GM12878 (cell line): ENCODE measurements around the gene NDUFV2. TPM values are rescaled to one million over a fixed set of nuclear protein-coding genes. Genes with fewer than 3 reads are reported as not detected.

Source experiments
- ATAC-seq: fragments of 200-7000 bp; cut with Tn5 transposase; 3 replicates; pipeline ENCODE4 v1.9.1; 2020; ENCODE audit warnings: mild to moderate bottlenecking, moderate library complexity
- BruUV-seq: library from RNA; stranded (reverse); fragments of 400-500 nt; replicated peaks from 2 replicates; lab custom pipeline; 2021; lab: Mats Ljungman, UMichigan
- CTCF ChIA-PET: fragments of 300-600 bp; sonication (Branson Sonifier 250); formaldehyde crosslinking; extraction: SDS; loops from one replicate; lab custom pipeline; 2021; ENCODE audit warnings: inconsistent platforms; lab: Yijun Ruan, JAX
- POLR2A ChIA-PET: fragments of 350-600 bp; formaldehyde crosslinking; extraction: SDS; loops from one replicate; lab custom pipeline; 2021; ENCODE audit warnings: inconsistent platforms; lab: Charles Lee
- RAD21 ChIA-PET: fragments of 300-600 bp; sonication (Branson Sonifier 250); formaldehyde crosslinking; loops from one replicate; lab custom pipeline; 2023; ENCODE audit warnings: antibody characterized with exemption; ENCODE audit not compliant: unreplicated experiment; lab: Charles Lee
- SMC1A ChIA-PET: fragments of 300-600 bp; sonication (Branson Sonifier 250); formaldehyde crosslinking; loops from one replicate; lab custom pipeline; 2023; ENCODE audit not compliant: unreplicated experiment, uncharacterized antibody; lab: Charles Lee
- DNase-seq: peaks from one replicate; pipeline ENCODE4 v3.0.0-alpha.2; 2011; ENCODE audit warnings: low read depth, low spot score
- FAIRE-seq: peaks from 3 replicates; lab custom pipeline; 2011; peaks lifted over from hg19 to GRCh38; lab: Jason Lieb, UNC
- H2AFZ ChIP-seq: 2 replicates; pipeline ENCODE4 v1.6.0; 2011; ENCODE audit warnings: low read depth, low read length, control low read depth; ENCODE audit not compliant: control insufficient read depth
- H3K27ac ChIP-seq: 2 replicates; pipeline ENCODE4 v1.5.1; 2011; ENCODE audit warnings: control low read depth; ENCODE audit not compliant: control insufficient read depth, insufficient read depth
- H3K27me3 ChIP-seq, 2 experiments: replicated peaks in 1 of 2; 2 replicates each; pipeline versions ENCODE4 v1.6.0 to v1.6.1; 2011; ENCODE audit warnings: low read length in 1 of 2; ENCODE audit not compliant: control insufficient read depth in 2 of 2, insufficient read depth in 2 of 2
- H3K36me3 ChIP-seq, 2 experiments: 2 replicates each; pipeline ENCODE4 v1.5.1; 2011; ENCODE audit warnings: low read length in 1 of 2; ENCODE audit not compliant: control insufficient read depth in 2 of 2, insufficient read depth in 2 of 2
- H3K4me1 ChIP-seq: 2 replicates; pipeline ENCODE4 v1.6.1; 2011; ENCODE audit warnings: mild to moderate bottlenecking, low read length, moderate library complexity, mixed read lengths; ENCODE audit not compliant: control insufficient read depth, insufficient read depth
- H3K4me2 ChIP-seq: 2 replicates; pipeline ENCODE4 v1.6.0; 2011; ENCODE audit warnings: control low read depth; ENCODE audit not compliant: control insufficient read depth, insufficient read depth
- H3K4me3 ChIP-seq: fragments of 200-600 bp; sonication (generic); 2 replicates; pipeline ENCODE4 v1.5.1; 2016
- H3K79me2 ChIP-seq: 2 replicates; pipeline ENCODE4 v1.6.0; 2011; ENCODE audit warnings: low read length; ENCODE audit not compliant: control insufficient read depth, insufficient read depth
- H3K9ac ChIP-seq: 2 replicates; pipeline ENCODE4 v1.8.0; 2011; ENCODE audit warnings: low read length, control low read depth, mixed read lengths; ENCODE audit not compliant: control insufficient read depth, insufficient read depth
- H3K9me3 ChIP-seq: replicated peaks from 3 replicates; pipeline ENCODE4 v1.5.1; 2011; ENCODE audit warnings: mild to moderate bottlenecking, low read length; ENCODE audit not compliant: control insufficient read depth, insufficient read depth
- H4K20me1 ChIP-seq: 2 replicates; pipeline ENCODE4 v1.6.0; 2011; ENCODE audit not compliant: control insufficient read depth, insufficient read depth
- ASH2L ChIP-seq: fragments of 300-600, 200-600 bp; sonication (generic); IDR thresholded peaks from 2 replicates; pipeline ENCODE4 v1.6.1; 2017; ENCODE audit warnings: low read depth, mild to moderate bottlenecking, borderline replicate concordance
- BMI1 ChIP-seq: fragments of 450-650 bp; IDR thresholded peaks from 2 replicates; pipeline ENCODE4 v1.6.1; 2016; ENCODE audit warnings: mild to moderate bottlenecking, moderate library complexity, borderline replicate concordance
- EP300 ChIP-seq, 2 experiments: fragments of 150-350 bp in 1 of 2; IDR thresholded peaks; 2 replicates each; pipeline ENCODE4 v1.6.1; 2011 to 2012; ENCODE audit warnings: low read depth in 2 of 2, low read length in 2 of 2, borderline replicate concordance in 1 of 2, improper control_type of control experiment in 1 of 2, inconsistent platforms in 1 of 2; ENCODE audit not compliant: control insufficient read depth in 1 of 2
- JUND ChIP-seq: IDR thresholded peaks from 2 replicates; pipeline ENCODE4 v1.6.1; 2012; ENCODE audit warnings: low read depth, mild to moderate bottlenecking, low read length, improper control_type of control experiment, moderate library complexity
- MYC ChIP-seq: IDR thresholded peaks from 2 replicates; pipeline ENCODE4 v1.6.1; 2011; ENCODE audit warnings: mild to moderate bottlenecking, low read length, moderate library complexity, inconsistent platforms; ENCODE audit not compliant: insufficient read depth, insufficient replicate concordance, insufficient read length, severe bottlenecking
- POLR2A ChIP-seq: IDR thresholded peaks from 2 replicates; pipeline ENCODE4 v1.6.1; 2011; ENCODE audit warnings: low read depth, mild to moderate bottlenecking, low read length
- POU2F2 ChIP-seq: IDR thresholded peaks from 3 replicates; pipeline ENCODE4 v1.6.1; 2011; ENCODE audit warnings: low read depth, mild to moderate bottlenecking, low read length, borderline replicate concordance
- RB1 ChIP-seq: fragments of 450-650 bp; formaldehyde crosslinking; IDR thresholded peaks from 2 replicates; pipeline ENCODE4 v1.6.1; 2017; ENCODE audit warnings: mild to moderate bottlenecking, borderline replicate concordance
- YBX1 ChIP-seq: fragments of 450-650 bp; IDR thresholded peaks from 2 replicates; pipeline ENCODE4 v1.6.1; 2016; ENCODE audit warnings: antibody characterized with exemption
- ZNF24 ChIP-seq: fragments of 450-650 bp; IDR thresholded peaks from 2 replicates; pipeline ENCODE4 v1.6.1; 2017; ENCODE audit warnings: antibody characterized with exemption, mild to moderate bottlenecking
- ZNF622 ChIP-seq: fragments of 450-650 bp; IDR thresholded peaks from 2 replicates; pipeline ENCODE4 v1.6.1; 2017; ENCODE audit warnings: mild to moderate bottlenecking, inconsistent platforms
- WGBS: methylation state at CpG from one replicate; pipeline ENCODE4 v1.1.6; 2016; ENCODE audit warnings: low lambda C conversion rate; ENCODE audit not compliant: insufficient replicate concordance, insufficient coverage; ENCODE audit errors: missing lambda C conversion rate; 5-methylcytosine and 5-hydroxymethylcytosine counted together
- in situ Hi-C: fragments of 300-500 bp; cut with MboI; formaldehyde crosslinking; loops from 9 replicates; pipeline ENCODE4 v1.14.3; 2018; ENCODE audit warnings: mixed read lengths
- intact Hi-C: fragments of 100-400 bp; cut with micrococcal nuclease; formaldehyde crosslinking; loops from one replicate; pipeline ENCODE4 v1.14.2; 2022; ENCODE audit not compliant: unreplicated experiment
- polyA plus RNA-seq, 11 experiments: library from polyadenylated mRNA; depleted of rRNA in 4 of 11; unstranded in 6 of 11; stranded (reverse) in 5 of 11; fragments of >200 nt; fragmentation: Nextera tagmentation in 4 of 11; fragmentation: Illumina TruSeq in 1 of 11; extraction: Ambion mirVana in 4 of 11; extraction: Trizol in 1 of 11; gene quantifications; 1 replicate in 1 of 11; 2 replicates in 10 of 11; pipeline versions ENCODE4 v1.2.1 to v1.2.3, GENCODE V29; 2011 to 2016; ENCODE audit warnings: inconsistent platforms in 2 of 11, missing spikeins in 2 of 11, low read depth in 1 of 11
- total RNA-seq, 4 experiments: library from RNA; depleted of rRNA in 3 of 4; stranded (reverse); fragments of >200 nt in 3 of 4; fragmentation: Illumina TruSeq in 1 of 4; extraction: Trizol in 1 of 4; gene quantifications; 2 replicates each; pipeline versions ENCODE4 v1.2.1 to v1.2.3, GENCODE V29; 2013 to 2021
- TF ChIP-seq, protein P1 (sequence below): fragments of 450-650 bp; IDR thresholded peaks from 2 replicates; pipeline ENCODE4 v1.6.1; 2017; ENCODE audit warnings: borderline replicate concordance
- TF ChIP-seq, protein P2 (sequence below): fragments of 450-650 bp; IDR thresholded peaks from 2 replicates; pipeline ENCODE4 v1.6.1; 2016; ENCODE audit warnings: mild to moderate bottlenecking, moderate library complexity, borderline replicate concordance
- TF ChIP-seq, protein P3 (sequence below): IDR thresholded peaks from 2 replicates; pipeline ENCODE4 v1.6.1; 2012; ENCODE audit warnings: mild to moderate bottlenecking, low read depth, low read length
- TF ChIP-seq, protein P4 (sequence below): IDR thresholded peaks from 2 replicates; pipeline ENCODE4 v1.6.1; 2011; ENCODE audit warnings: low read depth, low read length, improper control_type of control experiment, borderline replicate concordance

NDUFV2 gene
- total and polyA plus RNA-seq, 10 of the 15 experiments (the other 5 are each of a cell fraction or from before 2014, with no cell fraction given) = 236 to 590 (median 321) TPM

DNA sequence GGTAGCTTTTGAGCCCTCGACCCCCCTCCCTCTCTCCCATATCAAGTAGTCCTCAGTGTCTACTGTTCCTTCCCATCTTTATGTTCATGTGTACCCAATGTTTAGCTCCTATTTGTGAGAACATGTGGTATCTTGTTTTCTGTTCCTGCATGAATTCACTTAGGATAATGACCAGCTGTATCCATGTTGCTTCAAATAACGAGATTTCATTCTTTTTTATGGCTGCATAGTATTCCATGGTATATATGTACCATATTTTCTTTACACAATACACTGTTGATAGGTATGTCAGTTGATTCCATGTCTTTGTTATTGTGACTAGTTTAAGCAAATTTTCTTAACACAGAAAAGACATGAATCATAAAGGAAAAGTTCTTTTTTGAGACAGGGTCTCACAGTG, 16.5 kb upstream of the NDUFV2 start:
- no peak for ATAC-seq
- intact Hi-C loops = no loop called here

More for the DNA sequence above, 16.5 kb upstream of the NDUFV2 start:
- in situ Hi-C loops = no loop called here
- Histone ChIP-seq H4K20me1 (no peaks in the 10 kb centered on the region), H3K79me2 (no peaks in the 10 kb centered on the region), H3K9me3 (no peaks in the 10 kb centered on the region), H3K9ac (no peak overlapping the region), H3K4me1 (peaks cover 11% of the 10 kb centered on the region; the same call in 1 of the 2 replicates), H3K27ac (no peak overlapping the region), H3K4me2 (no peak overlapping the region), H2AFZ (no peak overlapping the region), H3K36me3 (no peaks in the 10 kb centered on the region), H3K27me3 (no peaks in the 10 kb centered on the region), H3K4me3 (no peak overlapping the region)
- no peak for TF ChIP-seq YBX1
- TF ChIP-seq BMI1 = no peak
- TF ChIP-seq, protein P1, sequence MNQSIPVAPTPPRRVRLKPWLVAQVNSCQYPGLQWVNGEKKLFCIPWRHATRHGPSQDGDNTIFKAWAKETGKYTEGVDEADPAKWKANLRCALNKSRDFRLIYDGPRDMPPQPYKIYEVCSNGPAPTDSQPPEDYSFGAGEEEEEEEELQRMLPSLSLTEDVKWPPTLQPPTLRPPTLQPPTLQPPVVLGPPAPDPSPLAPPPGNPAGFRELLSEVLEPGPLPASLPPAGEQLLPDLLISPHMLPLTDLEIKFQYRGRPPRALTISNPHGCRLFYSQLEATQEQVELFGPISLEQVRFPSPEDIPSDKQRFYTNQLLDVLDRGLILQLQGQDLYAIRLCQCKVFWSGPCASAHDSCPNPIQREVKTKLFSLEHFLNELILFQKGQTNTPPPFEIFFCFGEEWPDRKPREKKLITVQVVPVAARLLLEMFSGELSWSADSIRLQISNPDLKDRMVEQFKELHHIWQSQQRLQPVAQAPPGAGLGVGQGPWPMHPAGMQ = no peak
- TF ChIP-seq ASH2L = no peak
- TF ChIP-seq ZNF622 = no peak
- TF ChIP-seq, protein P2, sequence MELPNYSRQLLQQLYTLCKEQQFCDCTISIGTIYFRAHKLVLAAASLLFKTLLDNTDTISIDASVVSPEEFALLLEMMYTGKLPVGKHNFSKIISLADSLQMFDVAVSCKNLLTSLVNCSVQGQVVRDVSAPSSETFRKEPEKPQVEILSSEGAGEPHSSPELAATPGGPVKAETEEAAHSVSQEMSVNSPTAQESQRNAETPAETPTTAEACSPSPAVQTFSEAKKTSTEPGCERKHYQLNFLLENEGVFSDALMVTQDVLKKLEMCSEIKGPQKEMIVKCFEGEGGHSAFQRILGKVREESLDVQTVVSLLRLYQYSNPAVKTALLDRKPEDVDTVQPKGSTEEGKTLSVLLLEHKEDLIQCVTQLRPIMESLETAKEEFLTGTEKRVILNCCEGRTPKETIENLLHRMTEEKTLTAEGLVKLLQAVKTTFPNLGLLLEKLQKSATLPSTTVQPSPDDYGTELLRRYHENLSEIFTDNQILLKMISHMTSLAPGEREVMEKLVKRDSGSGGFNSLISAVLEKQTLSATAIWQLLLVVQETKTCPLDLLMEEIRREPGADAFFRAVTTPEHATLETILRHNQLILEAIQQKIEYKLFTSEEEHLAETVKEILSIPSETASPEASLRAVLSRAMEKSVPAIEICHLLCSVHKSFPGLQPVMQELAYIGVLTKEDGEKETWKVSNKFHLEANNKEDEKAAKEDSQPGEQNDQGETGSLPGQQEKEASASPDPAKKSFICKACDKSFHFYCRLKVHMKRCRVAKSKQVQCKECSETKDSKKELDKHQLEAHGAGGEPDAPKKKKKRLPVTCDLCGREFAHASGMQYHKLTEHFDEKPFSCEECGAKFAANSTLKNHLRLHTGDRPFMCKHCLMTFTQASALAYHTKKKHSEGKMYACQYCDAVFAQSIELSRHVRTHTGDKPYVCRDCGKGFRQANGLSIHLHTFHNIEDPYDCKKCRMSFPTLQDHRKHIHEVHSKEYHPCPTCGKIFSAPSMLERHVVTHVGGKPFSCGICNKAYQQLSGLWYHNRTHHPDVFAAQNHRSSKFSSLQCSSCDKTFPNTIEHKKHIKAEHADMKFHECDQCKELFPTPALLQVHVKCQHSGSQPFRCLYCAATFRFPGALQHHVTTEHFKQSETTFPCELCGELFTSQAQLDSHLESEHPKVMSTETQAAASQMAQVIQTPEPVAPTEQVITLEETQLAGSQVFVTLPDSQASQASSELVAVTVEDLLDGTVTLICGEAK = no peak
- TF ChIP-seq, protein P3, sequence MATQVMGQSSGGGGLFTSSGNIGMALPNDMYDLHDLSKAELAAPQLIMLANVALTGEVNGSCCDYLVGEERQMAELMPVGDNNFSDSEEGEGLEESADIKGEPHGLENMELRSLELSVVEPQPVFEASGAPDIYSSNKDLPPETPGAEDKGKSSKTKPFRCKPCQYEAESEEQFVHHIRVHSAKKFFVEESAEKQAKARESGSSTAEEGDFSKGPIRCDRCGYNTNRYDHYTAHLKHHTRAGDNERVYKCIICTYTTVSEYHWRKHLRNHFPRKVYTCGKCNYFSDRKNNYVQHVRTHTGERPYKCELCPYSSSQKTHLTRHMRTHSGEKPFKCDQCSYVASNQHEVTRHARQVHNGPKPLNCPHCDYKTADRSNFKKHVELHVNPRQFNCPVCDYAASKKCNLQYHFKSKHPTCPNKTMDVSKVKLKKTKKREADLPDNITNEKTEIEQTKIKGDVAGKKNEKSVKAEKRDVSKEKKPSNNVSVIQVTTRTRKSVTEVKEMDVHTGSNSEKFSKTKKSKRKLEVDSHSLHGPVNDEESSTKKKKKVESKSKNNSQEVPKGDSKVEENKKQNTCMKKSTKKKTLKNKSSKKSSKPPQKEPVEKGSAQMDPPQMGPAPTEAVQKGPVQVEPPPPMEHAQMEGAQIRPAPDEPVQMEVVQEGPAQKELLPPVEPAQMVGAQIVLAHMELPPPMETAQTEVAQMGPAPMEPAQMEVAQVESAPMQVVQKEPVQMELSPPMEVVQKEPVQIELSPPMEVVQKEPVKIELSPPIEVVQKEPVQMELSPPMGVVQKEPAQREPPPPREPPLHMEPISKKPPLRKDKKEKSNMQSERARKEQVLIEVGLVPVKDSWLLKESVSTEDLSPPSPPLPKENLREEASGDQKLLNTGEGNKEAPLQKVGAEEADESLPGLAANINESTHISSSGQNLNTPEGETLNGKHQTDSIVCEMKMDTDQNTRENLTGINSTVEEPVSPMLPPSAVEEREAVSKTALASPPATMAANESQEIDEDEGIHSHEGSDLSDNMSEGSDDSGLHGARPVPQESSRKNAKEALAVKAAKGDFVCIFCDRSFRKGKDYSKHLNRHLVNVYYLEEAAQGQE = no peak
- no peak for TF ChIP-seq EP300 (IDR thresholded peaks at IDR 0.05; ENCODE audit: borderline replicate concordance in 1 of 2, control insufficient read depth in 1 of 2, low read depth in 2 of 2, low read length in 2 of 2)
- TF ChIP-seq, protein P4, sequence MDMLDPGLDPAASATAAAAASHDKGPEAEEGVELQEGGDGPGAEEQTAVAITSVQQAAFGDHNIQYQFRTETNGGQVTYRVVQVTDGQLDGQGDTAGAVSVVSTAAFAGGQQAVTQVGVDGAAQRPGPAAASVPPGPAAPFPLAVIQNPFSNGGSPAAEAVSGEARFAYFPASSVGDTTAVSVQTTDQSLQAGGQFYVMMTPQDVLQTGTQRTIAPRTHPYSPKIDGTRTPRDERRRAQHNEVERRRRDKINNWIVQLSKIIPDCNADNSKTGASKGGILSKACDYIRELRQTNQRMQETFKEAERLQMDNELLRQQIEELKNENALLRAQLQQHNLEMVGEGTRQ = no peak
- TF ChIP-seq MYC = no peak
- no peak for TF ChIP-seq POLR2A
- no peak for TF ChIP-seq JUND
- no peak for TF ChIP-seq RB1
- no peak for TF ChIP-seq ZNF24
- TF ChIP-seq POU2F2 = no peak
- 72% methylated on average over 2 of the region's 2 CpGs for WGBS
- ChIA-PET RAD21 (no interaction called here), SMC1A (interaction anchor here (0.7 to 1.9 kb wide), 6 partner anchors 9 to 421 kb away, joined by 3 to 5 read pairs (median 3); no protein-coding TSS in a partner anchor), CTCF (interaction anchor here (0.7 to 1.5 kb wide), 3 partner anchors 8 to 687 kb away, joined by 3 to 4 read pairs (median 4); no protein-coding TSS in a partner anchor), POLR2A (no interaction called here)
- no peak for DNase-seq
- no peak for FAIRE-seq
- no TSS peak for BruUV-seq
